GM18499 (cell line): ENCODE data around the gene SERPIND1.
"Not testable (repeated sequence)": the region's sequence is repeated elsewhere in the genome, so short reads cannot be mapped to it uniquely, and the experiment has no call there.

Experiments used
- ATAC-seq: cut with Tn5 transposase; IDR thresholded peaks from one replicate; pipeline ENCODE4 v1.9.1; 2021; ENCODE audit warnings: moderate number of reproducible peaks; ENCODE audit not compliant: insufficient read depth, unreplicated experiment

Gene SERPIND1

GRCh38 chr22:20746431-20747189, 27.3 kb upstream of the SERPIND1 start:
- no peak for ATAC-seq

GRCh38 chr22:20747223-20747622, 26.7 kb upstream of the SERPIND1 start:
- no peak for ATAC-seq

- no peak for ATAC-seq
These were observed 25.8 kb upstream of the SERPIND1 start for GRCh38 chr22:20748082-20748481.

DNA sequence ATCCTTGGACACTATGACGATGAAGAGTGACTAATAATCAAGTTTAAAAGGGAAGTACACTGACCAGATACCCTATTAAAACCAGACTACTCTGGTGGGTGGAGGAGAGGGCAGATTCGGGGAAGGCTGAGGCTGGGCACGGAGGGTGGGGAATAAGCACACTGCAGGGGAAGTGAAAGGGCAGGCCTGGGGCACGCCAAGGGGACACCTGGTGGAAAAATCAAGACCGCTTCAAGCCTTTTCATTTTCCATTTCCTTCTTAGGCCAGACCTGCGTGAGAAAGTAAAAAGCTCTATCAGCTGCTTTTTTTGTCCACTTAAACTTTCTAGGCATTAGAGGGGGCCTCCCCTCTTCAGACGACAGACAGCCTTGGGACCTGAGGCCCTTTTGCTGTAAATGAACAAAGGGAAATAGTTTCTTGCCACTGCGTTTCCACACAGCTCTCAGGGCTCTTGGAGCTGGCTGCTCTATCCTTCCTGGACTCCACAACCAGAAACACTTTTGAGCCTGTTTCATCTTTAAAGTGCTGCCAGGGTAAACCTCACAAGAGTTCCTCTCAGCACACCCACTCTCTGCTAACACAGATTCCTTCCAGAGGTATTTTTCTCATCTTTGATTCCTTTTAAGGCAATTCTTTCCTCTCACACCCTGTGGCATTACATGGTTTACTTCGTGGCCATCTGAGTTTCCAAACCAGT, 25.0 kb upstream of the SERPIND1 start:
- ATAC-seq, result no peak

GRCh38 chr22:20749453-20749852, 24.5 kb upstream of the SERPIND1 start:
- ATAC-seq, result no peak

- ATAC-seq, result no peak
These were observed 23.3 kb upstream of the SERPIND1 start for GRCh38 chr22:20750461-20751184.

DNA sequence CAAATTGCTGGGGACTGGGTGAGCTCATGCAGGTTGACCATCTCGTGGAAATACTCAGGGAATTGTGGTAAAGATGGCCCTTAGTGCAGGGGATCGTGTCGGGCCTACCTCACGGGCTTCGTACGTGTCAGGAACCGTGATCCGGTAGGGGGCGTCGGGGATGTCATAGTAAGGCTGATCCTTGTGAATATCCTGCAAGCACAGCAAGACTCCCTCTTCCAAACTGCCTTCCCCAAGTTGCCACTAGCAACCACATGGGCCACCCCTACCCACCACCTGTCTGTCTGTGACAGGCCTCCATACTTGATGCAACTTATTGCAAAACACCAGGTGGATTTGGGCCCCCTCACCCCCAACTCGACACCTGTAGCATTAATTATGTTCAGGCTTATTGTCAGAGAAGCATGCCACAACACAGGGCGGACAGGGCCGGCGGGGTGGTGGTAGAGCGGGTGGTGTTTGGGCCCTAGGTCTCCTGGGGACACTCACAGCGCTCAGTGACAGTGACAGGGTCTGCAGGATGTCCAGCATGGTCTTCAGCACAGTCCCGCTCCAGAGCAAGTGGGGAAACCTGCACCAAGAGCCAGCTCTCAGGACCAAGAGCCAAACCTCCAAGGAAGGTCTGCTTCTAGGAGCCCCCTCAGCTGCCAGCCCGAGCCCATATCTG, 22.6 kb upstream of the SERPIND1 start:
- ATAC-seq, result no peak

DNA sequence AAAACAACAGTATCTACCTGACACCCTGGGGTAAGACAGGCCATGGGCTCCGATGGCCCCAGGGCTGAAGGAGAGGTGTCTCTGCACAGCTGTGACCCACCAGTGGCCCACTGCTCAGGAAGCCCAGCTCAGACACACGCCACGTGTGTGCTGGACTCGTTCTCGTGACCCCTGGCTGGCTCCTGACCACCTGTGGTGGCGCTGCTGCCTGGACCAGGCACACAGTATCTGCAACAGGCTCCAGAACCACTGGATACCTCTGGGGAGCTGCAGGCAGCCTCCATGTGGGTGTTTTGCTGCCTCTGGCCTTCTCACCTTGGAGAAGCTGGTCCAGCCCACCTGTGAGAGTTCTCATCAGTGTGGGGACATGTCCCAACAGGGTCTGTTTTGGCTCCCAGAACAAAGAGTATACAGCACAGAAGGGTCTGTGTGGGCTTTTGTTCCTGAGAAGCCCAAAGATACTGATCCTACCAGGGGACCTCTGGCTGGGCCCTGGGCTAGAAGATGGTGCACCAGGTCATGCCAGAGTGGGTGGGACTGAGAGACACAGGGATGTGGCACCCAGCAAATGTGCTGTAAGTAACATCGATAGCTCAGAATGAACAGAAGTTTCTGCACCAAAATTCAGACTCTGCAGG, 21.7 kb upstream of the SERPIND1 start:
- no peak for ATAC-seq

GRCh38 chr22:20752873-20753272, 21.0 kb upstream of the SERPIND1 start:
- no peak for ATAC-seq

GRCh38 chr22:20756846-20757245, 17.1 kb upstream of the SERPIND1 start:
- ATAC-seq, result no peak

GRCh38 chr22:20758688-20759087, 15.2 kb upstream of the SERPIND1 start:
- ATAC-seq, result no peak

DNA sequence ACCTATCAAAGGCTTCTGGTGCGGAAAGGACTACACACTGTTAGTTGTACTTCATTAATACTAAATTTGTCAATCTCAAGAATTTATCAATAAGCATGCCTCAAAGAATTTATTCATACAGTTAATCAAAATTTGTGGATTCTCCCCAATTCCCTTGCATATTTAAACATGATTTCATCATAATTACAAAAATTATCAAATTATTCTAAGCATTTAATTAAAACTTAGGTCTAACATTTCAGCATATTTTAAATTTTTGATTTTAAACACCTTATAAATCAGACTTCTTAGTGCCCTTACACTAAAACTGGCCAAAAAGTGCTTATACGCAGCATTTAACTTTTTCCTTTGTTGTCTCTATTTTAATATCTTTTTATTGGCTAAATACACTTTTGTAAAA, 13.8 kb upstream of the SERPIND1 start:
- no peak for ATAC-seq

DNA sequence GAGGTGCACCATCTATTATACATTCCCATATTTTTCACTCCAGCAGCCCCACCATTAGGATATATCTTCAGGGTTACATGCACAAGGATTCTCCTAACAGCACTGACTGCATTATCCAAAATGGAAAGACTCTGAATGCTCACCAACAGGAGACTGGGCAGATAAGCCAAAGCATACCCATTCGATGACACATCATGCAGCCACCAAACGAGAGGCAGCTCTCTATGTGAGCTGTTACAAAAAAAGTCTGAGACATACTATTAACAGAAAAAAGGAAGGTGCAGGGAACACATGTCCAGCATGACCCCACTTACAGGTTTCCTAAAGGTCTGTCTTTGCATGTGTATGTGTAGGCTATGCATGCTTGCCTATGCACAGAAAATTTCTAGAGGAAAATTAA, 12.4 kb upstream of the SERPIND1 start:
- no peak for ATAC-seq

DNA sequence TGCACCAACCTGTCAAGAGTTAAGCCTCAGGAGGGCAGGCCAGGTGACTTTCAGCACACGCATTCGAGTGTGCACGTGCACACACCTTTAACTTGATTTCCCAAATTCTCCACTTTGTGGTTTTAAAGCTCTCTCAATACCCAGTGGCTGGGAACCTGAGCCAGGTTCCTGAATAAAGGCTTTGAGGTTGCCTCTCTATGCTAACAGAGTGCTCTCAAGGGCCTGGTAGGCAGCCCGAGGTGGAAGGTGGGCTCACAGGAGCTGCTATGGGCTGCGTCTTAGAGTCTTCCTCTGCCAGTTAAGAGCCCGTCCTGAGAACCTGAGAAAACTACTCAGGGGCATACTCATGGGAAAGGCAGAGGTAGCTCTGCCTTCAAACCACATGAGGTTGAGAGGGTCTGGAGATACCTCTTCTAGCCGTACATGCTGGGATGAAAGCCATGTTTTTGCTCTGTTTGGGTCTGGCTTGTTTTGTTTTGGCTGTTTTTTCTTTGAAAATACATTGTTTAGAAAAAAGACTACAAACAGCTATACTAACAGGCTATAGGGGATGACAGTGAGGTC, 11.6 kb upstream of the SERPIND1 start:
- ATAC-seq, result no peak

DNA sequence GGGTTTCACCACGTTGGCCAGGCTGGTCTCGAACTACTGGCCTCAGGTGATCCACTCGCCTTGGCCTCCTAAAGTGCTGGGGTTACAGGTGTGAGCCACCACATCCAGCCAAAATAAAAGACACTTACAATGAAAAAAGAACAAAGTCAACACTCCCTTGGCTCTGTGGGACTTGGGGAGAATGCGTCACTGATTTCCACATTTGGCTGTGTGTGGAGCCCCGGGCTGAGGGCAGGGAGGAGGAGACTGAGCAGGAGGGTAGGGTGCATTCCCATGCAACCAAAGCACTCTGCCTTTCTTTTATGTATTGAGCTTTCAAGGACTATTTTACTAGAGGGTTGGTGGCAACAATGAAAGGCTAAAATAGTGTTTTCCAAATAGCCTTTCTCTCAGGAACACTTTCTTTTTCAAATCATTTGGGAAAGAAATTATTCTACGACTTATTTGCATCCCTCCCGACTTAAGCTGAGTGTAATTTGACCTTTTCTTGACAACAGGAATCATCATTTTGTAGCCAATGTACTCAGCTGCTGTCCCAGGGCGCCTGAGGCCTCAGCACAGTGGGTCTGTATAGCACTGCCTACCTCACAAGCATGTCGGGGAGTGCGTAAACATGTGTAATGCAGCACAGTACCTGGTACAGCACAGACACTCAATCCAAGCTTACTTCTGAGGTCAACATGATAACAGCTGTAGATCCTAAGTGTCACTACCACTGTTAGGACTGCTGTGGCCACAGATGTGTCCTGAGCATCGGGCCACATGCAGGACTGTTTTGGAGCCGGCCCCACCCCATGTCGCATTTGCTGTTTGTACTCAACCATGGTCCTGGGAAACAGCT, 10.1 kb upstream of the SERPIND1 start:
- ATAC-seq, result no peak

DNA sequence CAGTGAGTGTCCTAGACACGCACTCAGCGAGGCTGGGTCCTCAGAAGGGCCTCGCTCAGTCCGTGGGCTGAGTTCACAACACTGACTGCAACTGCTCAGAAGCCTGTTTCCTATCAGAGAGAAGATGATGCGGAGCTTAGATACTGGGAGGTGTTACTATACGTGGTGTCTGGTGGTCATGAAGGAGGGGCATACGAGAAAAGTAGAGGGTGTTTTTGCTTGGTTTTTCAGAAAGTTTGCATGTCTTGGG, 9.5 kb upstream of the SERPIND1 start:
- ATAC-seq, result no peak

GRCh38 chr22:20764729-20765128, 9.2 kb upstream of the SERPIND1 start:
- no peak for ATAC-seq

- no peak for ATAC-seq
These were observed 8.0 kb upstream of the SERPIND1 start for GRCh38 chr22:20765938-20766337.

- no peak for ATAC-seq
These were observed 7.4 kb upstream of the SERPIND1 start for GRCh38 chr22:20766530-20766929.

GRCh38 chr22:20769496-20769826, 4.5 kb upstream of the SERPIND1 start:
- ATAC-seq, result not testable (repeated sequence)
